CD4-positive, alpha-beta T cell treated with Interleukin-6 for 4 hours (primary cell): Measurements from ENCODE around the gene ARID5B.
"Not testable (repeated sequence)": the region's sequence is repeated elsewhere in the genome, so short reads cannot be mapped to it uniquely, and the experiment has no call there.

Experiments
- DNase-seq: peaks from one replicate; pipeline ENCODE4 v3.0.0-alpha.2; 2020; ENCODE audit warnings: mixed read lengths

Gene ARID5B

DNA sequence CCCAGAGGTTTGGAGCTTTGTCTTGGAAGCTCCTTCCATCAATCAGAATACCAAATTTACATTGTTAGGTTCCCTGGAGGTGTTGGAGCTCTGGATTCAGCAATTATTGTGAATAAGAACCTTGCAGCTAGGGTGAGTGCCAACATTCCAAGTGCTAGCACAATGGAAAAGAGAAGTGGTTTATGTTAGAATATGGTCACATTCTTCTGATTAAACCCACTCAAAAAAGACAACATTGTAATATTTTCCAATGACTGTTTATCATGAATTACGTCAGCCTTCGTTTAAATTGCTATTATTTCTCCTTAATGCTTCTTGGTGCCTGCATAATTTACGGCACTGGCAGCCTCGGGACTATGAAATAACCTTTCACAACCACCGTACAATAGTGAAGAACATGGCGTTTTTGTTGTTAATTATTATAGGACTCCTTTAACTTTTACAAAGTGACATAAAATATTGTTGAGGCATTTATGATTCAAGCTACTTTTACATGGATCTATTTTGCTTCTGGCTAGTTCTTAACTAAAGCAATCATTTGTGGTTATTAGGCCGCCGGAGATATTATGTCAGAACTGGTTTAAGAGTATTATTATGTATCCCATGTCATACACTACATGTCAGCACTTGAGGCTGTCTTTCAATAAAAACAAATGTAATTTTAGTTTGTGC is 117.7 kb downstream of the ARID5B start:
- DNase-seq, result no peak

DNA sequence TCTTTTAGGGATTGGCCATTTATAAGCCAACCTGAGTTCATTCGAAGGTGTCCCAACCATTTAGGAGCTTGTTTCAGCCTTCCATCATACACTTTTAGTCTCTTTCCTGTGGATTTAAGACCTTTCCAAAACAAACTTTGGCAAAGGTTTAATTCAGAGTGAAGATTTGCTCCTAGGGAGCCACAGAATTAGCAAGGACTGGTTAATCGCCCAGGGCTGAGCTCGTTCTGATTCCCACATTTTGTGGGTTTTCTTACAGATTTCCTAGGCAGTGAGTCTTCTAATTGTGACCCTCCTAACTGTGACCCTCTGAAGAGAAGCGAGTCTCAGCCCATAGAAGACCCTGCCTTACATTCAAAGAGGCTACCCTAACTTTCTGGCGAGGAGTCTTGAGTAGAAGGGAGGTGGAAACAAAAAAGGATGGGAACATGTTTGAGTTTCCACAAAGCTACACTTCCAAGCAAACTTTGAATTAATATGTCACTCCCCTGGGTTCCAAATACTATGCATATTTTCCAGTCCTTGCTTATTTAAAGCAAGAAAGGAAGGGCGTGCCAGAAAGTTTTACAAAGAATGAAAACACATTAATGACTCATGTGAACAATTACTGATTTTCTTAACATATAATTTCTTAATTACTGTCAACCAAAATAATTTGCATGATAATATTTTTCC is 118.3 kb downstream of the ARID5B start:
- DNase-seq, result no peak

DNA sequence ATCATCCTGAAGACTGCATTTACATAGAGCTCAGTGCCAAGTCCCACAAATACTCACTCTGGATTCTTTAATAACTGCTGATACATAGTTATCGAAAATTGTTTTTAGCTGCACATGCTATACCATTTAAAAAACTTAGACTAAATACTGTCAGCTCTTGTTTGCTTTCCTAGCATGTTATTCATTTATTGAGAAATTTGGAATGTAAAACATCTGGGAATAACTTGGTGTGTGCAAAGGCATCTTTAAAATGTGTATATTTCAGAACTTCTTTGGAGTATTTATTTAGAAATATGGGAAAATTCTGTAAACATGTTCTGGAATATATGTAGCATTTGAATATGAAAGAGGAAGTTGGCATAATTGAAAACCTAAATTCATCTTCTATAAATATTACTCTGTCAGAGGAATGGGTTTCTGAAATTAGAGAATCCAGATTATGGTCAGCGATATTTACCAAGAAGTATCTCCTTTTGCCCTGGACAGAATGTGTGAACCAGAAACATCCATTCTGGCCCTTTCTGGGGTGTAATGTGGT is 119.7 kb downstream of the ARID5B start:
- no peak for DNase-seq

DNA sequence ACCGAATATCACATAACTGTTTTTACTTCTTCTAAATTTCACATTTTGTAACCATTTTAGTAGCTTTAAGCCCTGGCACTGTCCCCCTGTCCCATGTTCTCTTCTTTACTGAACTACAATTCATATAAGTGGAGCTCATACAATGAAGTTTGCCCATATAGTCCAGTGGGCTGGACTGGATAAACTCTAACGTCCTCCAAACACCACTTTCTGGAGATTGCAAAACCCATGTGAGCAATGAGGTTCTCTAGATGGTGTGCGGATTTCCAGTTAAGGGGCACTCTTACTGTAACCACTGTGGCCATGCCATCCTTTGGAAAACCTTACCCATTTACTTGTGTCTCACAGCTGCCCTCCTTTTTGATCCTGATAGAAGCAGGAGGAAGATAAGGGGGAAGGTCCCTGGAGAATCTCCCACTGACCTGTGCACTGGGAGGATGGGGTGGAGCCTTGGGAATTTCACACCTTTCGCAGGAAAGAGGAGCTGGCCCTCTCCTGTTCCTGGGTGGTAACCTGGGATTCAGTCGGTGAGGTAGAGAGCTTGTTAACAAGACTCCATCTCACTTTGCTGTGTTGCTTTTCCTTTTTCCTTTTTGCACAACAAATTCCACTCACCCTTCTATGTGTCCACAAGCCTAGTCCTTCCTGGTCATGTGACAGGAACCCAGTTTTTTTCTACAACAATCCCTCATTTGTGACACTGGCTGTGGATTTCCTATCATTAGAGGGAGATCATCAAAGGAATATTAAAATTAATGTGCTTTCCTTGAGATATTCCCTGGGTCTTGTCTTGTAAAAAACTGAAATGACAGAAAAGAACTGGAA is 120.7 kb downstream of the ARID5B start:
- DNase-seq, result no peak

DNA sequence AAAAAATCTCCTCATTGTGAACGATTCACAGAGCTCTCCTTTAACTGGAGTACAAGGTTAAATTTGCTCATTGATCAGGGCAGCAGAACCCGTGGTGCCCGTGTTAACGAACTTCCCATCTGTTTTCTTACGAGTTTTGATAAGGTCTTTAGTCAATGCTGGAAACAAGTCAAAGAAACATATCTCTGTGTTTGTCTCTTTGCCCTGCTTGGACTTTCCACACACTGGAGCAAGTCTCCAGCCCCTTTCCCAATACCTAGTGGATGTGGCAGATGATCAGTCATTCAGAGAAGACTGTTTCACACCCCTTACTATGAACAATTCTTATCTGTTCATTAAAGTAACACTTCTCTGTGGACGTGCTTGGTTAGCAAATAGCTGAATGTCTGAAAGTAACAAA is 121.3 kb downstream of the ARID5B start:
- DNase-seq, result no peak

DNA sequence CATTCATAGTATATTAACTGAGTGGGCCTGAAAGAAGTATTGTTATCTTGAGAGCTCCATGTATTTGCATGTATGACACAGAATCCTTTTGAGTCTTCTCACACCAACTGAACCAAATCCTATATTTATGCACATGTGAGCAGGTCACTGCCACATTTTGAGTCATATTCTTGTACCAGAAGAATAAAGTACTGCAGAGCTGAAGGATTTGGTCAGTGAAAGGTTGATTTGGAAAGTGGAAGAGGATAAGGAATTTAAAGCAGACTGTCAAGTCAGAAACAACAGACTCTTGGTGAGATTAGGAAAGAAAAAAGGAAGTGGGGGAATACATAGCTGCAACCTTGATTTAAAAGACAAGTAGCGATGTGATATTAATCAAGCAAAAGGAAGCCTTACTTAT is 121.8 kb downstream of the ARID5B start:
- DNase-seq, result no peak

DNA sequence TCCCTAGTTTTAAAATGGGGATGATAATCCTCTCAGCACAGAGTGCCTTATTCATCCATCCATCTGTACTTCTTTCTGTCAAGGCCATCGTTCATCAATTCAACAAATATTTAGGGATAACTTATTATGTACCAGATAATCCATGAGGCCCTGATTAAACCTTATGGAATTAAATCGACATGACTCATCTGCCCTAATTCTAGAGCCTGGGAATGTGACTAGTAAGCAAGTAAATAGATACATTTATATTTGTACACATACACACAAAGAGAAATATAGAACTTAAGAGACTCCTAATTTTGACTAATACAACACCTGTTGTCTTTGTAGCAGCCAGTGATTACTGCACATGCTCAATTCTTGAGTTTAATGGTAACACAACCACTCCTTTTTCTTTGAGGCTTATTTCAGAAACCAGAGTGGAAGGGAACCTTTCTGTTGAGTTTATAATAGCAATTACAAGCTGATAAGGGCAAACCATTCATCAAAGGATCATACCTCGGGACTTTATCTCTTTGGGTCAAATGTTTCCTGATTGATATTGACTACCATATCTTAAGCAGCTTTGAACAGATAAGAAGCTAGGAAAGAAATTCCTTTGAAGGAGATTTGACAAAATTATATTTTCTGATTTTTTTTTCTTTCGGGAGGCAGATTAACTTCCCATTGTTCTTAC is 122.7 kb downstream of the ARID5B start:
- DNase-seq, result no peak

DNA sequence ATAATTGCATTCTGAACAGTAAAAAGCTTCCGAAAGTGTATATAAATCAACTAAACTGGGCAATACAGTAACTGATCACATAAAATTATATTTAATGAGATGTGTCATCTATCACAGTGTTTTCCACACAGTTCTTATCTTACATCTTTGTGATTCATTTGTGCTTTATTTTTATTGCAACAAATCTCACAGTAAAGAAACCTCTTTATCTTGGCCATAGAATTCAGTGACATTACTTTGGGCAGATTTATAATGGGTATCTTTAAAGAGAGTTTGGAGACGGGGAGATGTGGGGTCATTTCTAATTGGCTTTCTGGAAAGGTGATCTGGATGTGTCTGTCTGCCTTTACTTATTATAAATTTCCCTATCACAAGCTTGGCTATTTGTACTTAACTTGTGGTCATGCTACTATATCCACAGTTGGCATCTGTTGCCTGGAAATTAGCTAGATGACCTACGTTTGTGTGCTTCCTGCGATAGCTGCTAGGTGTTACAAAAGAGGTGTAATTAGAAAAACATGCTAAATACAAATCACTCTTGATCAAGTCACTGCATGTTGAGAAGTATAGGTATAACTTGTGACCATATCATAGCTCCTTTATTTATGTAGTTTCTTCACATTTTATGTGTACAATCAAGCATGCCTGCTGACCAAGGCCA is 123.8 kb downstream of the ARID5B start:
- no peak for DNase-seq

DNA sequence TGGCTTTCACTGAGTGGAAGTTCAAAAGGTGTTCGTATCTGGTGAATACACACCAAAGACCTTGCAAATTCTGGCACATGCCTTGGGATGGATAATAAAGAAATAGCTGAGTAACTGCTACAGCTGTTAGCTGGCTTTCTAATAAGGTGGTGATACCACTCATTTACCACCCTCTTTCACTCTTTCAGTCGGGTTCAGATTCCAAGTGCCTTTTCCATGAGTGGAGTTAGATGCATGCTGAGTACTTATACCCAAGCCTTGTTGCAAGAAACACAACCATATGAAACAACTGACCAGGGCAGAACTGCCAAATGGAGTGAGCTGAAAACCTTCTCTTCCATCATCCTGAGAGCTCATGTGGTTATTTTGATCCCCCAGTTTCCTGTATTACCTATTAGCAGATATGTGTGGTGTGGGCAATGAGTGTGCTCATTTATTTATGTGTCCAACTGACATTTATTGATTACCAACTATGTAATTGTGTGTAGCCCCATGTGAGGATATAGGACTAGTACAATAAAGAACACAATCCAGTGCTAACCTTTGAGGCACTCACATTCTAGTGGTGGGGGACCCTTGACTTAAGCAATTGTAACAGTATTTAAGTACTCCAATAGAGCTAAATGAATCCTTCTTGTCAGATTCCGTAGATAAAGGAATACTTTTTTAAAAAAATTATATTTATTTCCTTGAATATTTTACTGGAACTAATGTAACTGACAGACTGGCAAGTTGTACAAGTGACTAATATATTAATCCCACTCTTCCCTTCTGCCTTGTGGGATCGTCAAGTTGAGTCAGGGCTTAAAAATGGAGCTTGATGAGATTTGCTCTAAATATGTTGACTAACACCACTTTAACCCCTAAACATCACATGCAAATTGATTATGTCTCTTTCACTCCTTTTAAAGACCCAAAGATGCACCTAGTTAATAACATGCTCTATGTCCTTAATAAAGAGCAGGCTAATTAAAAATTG is 124.7 kb downstream of the ARID5B start:
- no peak for DNase-seq

DNA sequence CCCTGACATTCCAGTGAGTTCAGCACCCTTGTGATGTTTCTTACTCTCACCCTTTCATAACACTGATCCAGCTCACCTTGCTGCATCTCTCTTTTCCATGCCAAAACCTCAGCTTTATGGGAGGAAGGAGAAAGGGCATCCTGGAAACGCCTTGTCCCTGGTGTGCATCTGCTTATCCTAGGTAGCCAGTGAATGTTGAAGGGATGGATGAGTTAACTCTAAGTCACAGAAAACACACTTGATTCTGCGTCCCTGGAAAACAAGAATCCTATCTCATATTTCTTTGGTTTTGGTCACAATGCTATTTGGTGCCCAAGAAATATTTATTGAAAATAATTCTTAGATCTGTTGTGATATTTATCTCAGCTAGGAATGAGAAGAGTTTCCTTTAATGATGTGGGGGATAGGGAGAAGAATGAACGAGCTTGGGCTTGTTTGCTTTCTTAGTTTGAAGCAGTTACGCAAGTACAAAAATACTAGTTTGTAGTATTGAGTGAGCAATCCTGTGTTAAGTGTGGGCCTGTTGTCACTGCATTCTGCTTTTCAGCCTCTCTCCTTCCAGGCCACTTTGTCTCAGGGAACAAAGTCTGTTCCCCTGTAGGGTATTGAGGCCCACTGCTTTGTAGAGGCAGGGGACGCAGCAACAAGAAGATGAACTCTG is 126.5 kb downstream of the ARID5B start:
- DNase-seq, result no peak

DNA sequence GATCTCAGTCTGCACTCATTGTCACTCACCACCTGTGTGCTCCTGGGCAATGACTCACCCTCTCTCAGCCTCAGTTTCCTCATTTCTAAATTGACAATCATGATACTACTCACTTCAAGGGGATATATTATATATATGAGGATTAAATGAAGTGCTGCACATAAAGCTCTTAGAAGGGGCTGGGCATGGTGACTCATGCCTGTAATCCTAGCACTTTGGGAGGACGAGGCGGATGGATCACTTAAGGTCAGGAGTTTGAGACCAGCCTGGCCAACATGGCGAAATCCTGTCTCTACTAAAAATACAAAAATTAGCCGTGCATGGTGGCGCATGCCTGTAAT is 127.0 kb downstream of the ARID5B start:
- DNase-seq, result not testable (repeated sequence)

DNA sequence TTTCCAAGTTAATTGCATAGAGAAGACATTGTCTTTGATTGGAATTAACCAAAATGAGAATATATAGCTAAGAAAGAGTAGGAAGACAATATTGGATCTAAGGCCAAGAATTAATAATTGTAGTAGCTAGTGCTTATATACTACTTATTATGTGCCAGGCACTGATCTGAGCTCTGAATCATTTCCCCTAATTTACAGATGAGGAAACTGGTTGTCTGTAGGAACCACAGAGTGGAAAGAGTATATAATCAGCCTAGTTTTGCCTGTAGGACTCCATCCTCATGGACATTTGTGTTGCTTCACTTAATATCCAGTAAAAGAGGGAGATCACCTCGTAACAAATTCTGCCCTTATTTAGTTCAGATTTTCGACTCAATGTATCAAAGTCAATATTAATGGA is 127.9 kb downstream of the ARID5B start:
- DNase-seq, result no peak

DNA sequence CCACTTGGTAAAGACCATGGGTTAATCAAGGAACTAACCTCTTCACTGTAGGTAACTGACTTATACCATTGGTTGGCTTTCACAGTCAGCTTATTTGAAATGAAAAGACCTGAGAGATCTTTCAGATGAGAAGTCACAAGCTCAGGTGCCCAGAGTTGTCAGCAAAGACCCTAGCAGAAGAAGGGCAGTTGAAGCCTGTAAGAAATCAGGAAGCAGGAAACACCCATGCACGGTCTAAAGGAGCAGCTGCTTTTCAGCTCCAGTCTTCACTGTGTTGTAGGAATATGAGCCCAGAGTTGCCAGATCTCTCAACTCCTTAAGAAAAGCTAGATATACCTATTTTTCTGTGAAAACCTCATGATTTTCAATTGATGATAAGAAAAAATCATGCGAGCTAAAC is 130.0 kb downstream of the ARID5B start:
- DNase-seq, result no peak

DNA sequence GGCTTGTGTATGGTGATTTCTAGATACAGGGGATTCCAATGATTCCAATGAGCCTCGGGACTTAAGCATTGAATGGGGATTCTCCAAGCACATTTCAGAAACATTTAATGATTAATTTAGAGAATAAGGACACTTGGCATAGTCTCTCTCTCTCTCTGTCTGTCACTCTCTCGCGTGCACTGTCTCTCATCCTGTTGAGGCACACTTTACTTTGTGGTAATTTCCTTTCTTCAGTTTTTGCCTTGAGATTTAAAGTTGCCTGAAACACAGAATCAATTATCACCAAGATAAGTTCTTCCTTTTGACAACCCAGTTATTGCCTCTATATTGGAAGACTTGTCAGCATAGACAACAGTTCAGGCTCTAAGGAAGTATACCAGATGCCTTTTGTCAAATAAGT is 131.6 kb downstream of the ARID5B start:
- DNase-seq, result peak; percentile 37

DNA sequence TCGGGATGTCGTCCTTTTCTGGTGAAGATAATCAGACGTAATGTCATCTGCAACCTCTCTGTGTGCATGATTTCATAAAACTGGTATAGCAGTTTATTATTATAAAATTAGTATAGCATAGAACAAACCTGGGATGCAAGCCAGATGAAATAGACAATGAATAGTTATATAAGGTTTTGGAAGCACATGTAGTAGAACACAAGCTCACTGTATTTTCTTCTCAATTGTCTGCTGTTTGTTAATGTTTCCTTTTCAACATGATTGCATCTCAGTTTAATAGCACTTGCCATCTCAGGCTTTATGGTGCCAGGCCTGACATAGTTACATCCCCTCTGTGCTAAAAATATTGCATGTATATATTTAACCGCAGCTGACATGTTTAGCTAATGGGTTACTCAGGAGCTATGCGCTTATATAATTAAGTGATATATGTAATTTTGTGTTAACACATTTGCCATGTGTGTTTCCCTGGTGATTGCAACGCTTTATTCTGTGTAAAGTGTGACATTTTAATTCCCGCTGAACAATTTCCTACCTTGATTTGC is 132.7 kb downstream of the ARID5B start:
- no peak for DNase-seq

DNA sequence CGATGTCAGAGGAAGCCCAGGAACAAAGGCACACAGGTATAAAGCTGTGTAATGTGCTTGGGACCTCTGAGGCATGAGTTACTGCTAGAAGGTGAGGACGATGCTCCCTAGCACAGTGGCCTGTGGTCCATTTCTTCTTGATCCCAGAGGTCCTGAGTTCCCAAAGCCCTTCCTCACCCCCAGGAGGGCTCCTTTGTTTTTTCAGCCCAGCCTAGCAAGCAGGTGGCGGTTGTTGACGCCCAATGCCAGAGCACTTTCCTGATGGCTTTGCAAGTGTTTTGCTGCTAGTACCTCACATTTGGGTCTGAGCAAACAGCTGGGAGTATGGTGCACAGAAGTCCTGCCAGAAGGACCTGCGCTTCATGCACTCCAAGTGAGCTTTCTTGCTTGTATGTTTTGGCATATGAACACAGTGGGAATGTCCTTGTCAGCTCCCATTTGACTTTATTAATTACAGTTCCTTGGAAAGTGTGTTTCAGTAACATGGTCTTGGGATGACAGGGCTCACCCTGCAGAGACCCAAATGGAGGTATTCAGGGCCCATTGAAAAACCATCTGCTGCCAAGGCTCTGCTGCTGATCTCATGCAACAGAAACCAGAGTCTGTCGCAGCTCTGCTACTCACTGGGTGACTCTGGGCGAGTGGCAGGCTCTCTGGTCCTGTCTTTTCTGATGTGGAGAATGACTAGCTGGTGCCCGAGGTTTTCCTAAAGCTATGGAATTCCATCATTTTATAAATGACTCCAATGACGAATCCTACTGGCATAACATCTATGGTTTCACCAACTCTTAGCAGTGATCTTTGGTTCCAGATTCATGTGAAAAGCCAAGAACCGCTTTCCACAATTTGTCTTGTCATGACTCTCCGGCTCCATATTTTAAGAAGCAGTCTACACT is 134.9 kb downstream of the ARID5B start:
- no peak for DNase-seq

DNA sequence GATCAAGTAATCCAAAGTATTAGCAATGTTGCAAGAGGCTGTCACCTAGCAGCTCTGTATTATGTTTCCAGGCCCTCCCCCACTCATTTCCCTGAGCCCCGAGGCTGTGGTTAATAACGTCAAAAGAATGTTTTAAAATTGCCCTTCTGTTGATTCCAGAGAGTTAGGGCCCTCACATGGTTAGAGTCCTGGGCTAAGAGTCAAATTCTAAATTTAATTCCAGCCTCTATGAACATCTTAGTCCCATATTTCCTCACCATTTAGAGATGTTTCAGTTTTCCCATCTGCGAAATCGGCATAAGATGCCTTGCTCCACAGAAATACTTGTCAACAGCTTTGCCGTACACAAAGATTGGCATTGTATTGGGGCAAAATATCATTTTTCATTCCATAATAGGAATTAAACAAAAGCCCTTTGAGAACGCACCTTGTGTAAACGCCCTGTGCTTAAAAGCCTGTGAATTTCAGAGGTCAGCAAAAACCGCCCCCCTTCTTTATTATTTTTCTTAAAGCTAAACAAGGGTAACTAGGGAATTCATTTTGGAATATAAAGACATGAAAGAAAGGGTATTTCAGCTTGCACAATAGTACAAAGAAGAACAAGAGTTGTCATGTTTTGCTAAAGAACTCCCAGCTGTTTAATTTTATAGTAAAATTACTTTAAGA is 135.8 kb downstream of the ARID5B start:
- no peak for DNase-seq

DNA sequence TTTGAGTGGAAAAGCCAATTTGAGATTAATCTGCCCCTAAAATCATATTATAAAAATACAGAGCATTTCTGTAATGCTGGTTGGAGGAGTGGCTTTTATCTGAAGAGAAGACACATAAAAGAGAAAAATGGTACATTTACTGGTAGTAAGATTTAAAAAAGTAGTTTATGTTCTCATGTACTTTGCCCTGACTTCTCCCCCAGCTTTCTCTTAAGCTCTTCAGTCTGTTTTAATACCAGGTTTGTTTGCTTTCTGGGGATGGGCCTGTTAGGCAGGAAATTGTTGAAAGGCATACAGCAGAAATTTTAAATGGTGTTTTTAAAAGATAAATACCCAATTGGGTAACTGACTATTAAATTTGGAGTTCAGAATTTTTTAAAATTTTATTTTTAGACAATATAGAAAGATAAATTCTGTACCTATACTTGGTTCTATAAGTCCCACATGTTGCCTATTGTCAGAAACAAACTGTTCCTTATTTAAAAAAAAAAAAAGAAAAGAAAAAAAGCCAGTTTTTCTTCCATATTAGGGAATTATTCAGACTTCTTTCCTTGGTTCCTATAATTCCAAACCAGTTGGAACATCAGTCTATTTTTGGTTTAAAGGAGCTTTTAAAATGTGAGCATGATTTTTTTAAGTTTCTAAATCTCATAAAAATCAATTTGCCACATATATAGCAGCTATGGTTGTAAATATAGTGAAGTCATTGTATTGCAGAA is 136.6 kb downstream of the ARID5B start:
- DNase-seq, result no peak
